CD4-positive, CD25-positive, alpha-beta regulatory T cell (primary cell): ENCODE measurements around the gene TDRD9. TPM values are rescaled to one million over a fixed set of nuclear protein-coding genes. Genes with fewer than 3 reads are reported as not detected.

ENCODE experiments used
- ATAC-seq, 2 donors: fragments of 150-1000 bp; cut with Tn5 transposase; one replicate each; pipeline ENCODE4 v1.10.0; 2021; ENCODE audit warnings: low read depth in 2 of 2, moderate number of reproducible peaks in 2 of 2, moderate library complexity in 1 of 2
- DNase-seq, 3 donors: peaks; one replicate each; pipeline versions ENCODE4 v3.0.0 to v3.0.0-alpha.2; 2012 to 2022; ENCODE audit warnings: mixed read lengths in 1 of 3
- H3K27ac ChIP-seq: one replicate; pipeline ENCODE4 v1.7.0; 2013; ENCODE audit warnings: mild to moderate bottlenecking, low read length; ENCODE audit not compliant: insufficient read depth, poor library complexity, severe bottlenecking
- H3K27me3 ChIP-seq: one replicate; pipeline ENCODE4 v1.7.0; 2013; ENCODE audit warnings: low read length; ENCODE audit not compliant: control insufficient read depth, insufficient read depth
- H3K36me3 ChIP-seq: one replicate; pipeline ENCODE4 v1.7.0; 2013; ENCODE audit warnings: mild to moderate bottlenecking, low read length, moderate library complexity; ENCODE audit not compliant: control insufficient read depth, insufficient read depth
- H3K4me1 ChIP-seq: 2 replicates; pipeline ENCODE4 v1.7.0; 2013; ENCODE audit warnings: mild to moderate bottlenecking, low read length; ENCODE audit not compliant: insufficient read depth, control insufficient read depth, poor library complexity, severe bottlenecking
- H3K4me3 ChIP-seq: one replicate; pipeline ENCODE4 v1.7.0; 2013; ENCODE audit warnings: low read depth, mild to moderate bottlenecking, low read length, moderate library complexity
- H3K9me3 ChIP-seq, 2 experiments: 1 replicate in 1 of 2; 2 replicates in 1 of 2; pipeline ENCODE4 v1.7.0; 2013; ENCODE audit warnings: low read length in 2 of 2, mild to moderate bottlenecking in 1 of 2, moderate library complexity in 1 of 2; ENCODE audit not compliant: control insufficient read depth in 2 of 2
- H3K27ac Mint-ChIP-seq, 3 donors: one replicate each; pipeline ENCODE4 v1.8.0; 2020 to 2022; ENCODE audit warnings: mild to moderate bottlenecking in 3 of 3, mixed read lengths in 3 of 3, moderate library complexity in 2 of 3
- H3K27me3 Mint-ChIP-seq: one replicate; pipeline ENCODE4 v1.8.0; 2022; ENCODE audit warnings: mild to moderate bottlenecking, mixed read lengths
- H3K36me3 Mint-ChIP-seq: one replicate; pipeline ENCODE4 v1.8.0; 2020; ENCODE audit warnings: mixed read lengths
- H3K4me1 Mint-ChIP-seq, 4 donors: one replicate each; pipeline ENCODE4 v1.8.0; 2020 to 2022; ENCODE audit warnings: mixed read lengths in 4 of 4, mild to moderate bottlenecking in 1 of 4
- H3K4me3 Mint-ChIP-seq, 4 donors: one replicate each; pipeline ENCODE4 v1.8.0; 2020 to 2022; ENCODE audit warnings: mild to moderate bottlenecking in 4 of 4, mixed read lengths in 4 of 4, moderate library complexity in 3 of 4
- H3K9me3 Mint-ChIP-seq, 7 donors: one replicate each; pipeline ENCODE4 v1.8.0; 2020 to 2022; ENCODE audit warnings: mixed read lengths in 7 of 7, mild to moderate bottlenecking in 3 of 7, moderate library complexity in 2 of 7
- polyA plus RNA-seq, 4 donors: library from polyadenylated mRNA; unstranded; fragments of 300-500 nt; fragmentation: Illumina TruSeq; gene quantifications; one replicate each; pipeline ENCODE4 v1.2.3, GENCODE V29; 2021
- total RNA-seq: library from RNA; stranded (reverse); gene quantifications from one replicate; pipeline ENCODE4 v1.2.3, GENCODE V29; 2022

The TDRD9 gene
- total and polyA plus RNA-seq, 5 donors from 2014 or later: 0.11 to 0.37 (median 0.14) TPM; not detected in 2

DNA sequence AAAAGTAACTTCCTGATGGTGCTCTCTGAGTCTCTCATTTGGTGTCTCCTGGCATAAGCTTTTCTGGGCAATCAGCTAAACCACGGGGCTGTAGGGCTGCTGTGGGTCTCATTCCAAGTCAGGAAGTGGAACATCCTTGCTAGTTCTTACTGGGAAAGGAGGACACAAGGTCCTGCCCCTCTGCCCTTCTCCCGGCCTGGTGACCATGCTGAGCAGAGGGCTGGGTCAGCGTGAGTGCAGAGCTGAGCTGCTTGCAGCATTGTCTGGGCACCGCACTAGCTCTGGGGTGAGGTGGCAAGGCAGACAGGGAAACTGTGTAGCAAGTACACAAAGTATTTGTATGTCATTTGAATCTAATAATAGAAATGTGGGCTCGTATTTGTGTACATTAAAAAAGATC, 112.3 kb downstream of the TDRD9 start:
- Mint-ChIP-seq H3K4me1 (no peaks in the 10 kb centered on the region), H3K27ac (no peak overlapping the region), H3K36me3 (no peaks in the 10 kb centered on the region), H3K4me3 (no peak overlapping the region), H3K27me3 (peaks cover 24% of the 10 kb centered on the region), H3K9me3 (no peaks in the 10 kb centered on the region)
- Histone ChIP-seq H3K4me1 (no peaks in the 10 kb centered on the region), H3K27me3 (no peaks in the 10 kb centered on the region), H3K36me3 (no peaks in the 10 kb centered on the region), H3K9me3 (no peaks in the 10 kb centered on the region), H3K4me3 (no peak overlapping the region), H3K27ac (no peak overlapping the region)
- no peak for ATAC-seq
- DNase-seq: no peak

DNA sequence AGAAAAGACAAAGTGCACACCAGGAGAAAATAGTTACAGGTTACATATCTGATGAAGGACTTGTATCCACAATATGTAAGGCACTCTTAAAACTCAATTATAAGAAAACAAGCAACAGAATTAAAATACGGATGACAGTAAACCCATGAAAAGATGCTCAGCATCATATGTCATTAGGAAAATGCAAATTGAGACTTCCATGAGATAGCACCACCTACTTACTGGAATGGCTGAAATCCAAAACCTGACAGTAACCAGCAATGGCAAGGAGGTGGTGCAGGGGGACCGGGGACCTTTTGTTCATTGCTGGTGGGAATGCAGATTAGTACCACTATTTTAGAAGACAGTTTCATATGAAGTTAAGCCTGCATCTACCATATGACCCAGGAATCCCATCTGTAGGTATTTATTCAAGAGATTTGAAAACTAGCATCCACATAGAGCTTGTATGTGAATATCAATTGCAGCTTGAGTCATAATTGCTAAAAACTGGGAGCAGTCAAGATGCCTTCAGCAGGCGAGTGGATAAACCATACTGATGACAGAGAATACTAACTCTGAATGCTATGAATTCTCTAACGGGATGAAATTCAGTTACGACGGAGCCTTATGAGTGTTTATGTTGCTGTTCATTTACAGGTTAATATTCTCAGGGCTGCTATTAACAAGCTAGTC, 113.3 kb downstream of the TDRD9 start:
- DNase-seq (no peak), ATAC-seq (no peak)
- H3K27me3 ChIP-seq: no peaks in the 10 kb centered on the region
- Mint-ChIP-seq H3K4me3 (no peak overlapping the region), H3K9me3 (no peaks in the 10 kb centered on the region), H3K4me1 (no peaks in the 10 kb centered on the region), H3K27me3 (peaks cover 32% of the 10 kb centered on the region), H3K27ac (no peak overlapping the region), H3K36me3 (no peaks in the 10 kb centered on the region)
- no peak overlapping the region for H3K27ac ChIP-seq
- H3K4me1 ChIP-seq: no peaks in the 10 kb centered on the region
- no peak overlapping the region for H3K4me3 ChIP-seq
- no peaks in the 10 kb centered on the region for H3K9me3 ChIP-seq
- no peaks in the 10 kb centered on the region for H3K36me3 ChIP-seq

DNA sequence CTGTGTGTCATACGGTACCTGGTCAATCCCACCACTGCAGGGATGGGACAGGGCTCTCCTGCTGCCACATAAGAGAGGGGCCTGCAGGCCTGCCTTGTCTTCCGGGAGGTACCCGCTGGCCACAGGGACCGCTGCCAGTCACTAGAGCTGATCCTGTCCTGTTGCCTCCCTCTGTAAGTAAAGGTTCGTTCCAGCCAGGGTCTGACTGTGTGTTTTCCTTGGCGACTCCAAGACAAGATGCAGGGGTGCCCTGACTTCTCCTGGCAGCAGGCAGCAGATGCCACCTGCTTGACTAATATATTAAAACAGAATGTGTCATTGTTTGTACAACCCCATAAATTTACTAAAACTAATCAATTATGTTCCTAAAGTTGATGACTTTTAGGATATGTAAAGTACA, 115.8 kb downstream of the TDRD9 start:
- no peak overlapping the region for H3K27ac Mint-ChIP-seq
- H3K36me3 ChIP-seq: no peaks in the 10 kb centered on the region
- no peaks in the 10 kb centered on the region for H3K4me1 Mint-ChIP-seq
- no peak overlapping the region for H3K4me3 Mint-ChIP-seq
- H3K27me3 ChIP-seq: no peaks in the 10 kb centered on the region
- no peak overlapping the region for H3K27ac ChIP-seq
- no peaks in the 10 kb centered on the region for H3K36me3 Mint-ChIP-seq
- no peaks in the 10 kb centered on the region for H3K9me3 ChIP-seq
- no peak for ATAC-seq
- H3K4me3 ChIP-seq: no peak overlapping the region
- peaks cover 30% of the 10 kb centered on the region for H3K27me3 Mint-ChIP-seq
- H3K4me1 ChIP-seq: no peaks in the 10 kb centered on the region
- DNase-seq: no peak
- no peaks in the 10 kb centered on the region for H3K9me3 Mint-ChIP-seq

DNA sequence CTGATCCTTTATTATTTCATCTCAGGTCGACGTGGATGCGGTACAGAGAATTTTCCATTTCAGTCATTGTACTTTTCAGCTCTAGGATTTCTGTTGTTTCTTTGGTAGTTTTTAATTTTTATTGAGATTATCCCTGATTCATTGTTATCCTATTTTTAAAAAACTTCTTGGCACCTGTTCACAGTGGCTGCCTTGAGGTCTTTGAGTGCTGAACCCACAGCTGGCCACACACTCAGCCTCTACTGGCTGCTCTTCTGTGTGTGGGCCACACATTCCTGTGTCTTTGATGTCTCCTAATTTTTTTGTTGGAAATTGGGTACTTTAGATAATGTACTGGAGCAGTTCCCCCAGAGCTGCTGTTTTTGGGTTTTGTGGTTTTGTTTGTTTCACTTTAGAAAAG, 119.5 kb downstream of the TDRD9 start:
- no peak overlapping the region for H3K4me3 Mint-ChIP-seq
- H3K27me3 ChIP-seq: no peaks in the 10 kb centered on the region
- H3K27me3 Mint-ChIP-seq: peaks cover 26% of the 10 kb centered on the region
- H3K4me3 ChIP-seq: no peak overlapping the region
- H3K36me3 ChIP-seq: no peaks in the 10 kb centered on the region
- H3K4me1 Mint-ChIP-seq: no peaks in the 10 kb centered on the region
- ATAC-seq (no peak), DNase-seq (no peak)
- no peak overlapping the region for H3K27ac ChIP-seq
- no peaks in the 10 kb centered on the region for H3K9me3 ChIP-seq
- no peaks in the 10 kb centered on the region for H3K9me3 Mint-ChIP-seq
- no peaks in the 10 kb centered on the region for H3K36me3 Mint-ChIP-seq
- H3K4me1 ChIP-seq: no peaks in the 10 kb centered on the region
- H3K27ac Mint-ChIP-seq: no peak overlapping the region

DNA sequence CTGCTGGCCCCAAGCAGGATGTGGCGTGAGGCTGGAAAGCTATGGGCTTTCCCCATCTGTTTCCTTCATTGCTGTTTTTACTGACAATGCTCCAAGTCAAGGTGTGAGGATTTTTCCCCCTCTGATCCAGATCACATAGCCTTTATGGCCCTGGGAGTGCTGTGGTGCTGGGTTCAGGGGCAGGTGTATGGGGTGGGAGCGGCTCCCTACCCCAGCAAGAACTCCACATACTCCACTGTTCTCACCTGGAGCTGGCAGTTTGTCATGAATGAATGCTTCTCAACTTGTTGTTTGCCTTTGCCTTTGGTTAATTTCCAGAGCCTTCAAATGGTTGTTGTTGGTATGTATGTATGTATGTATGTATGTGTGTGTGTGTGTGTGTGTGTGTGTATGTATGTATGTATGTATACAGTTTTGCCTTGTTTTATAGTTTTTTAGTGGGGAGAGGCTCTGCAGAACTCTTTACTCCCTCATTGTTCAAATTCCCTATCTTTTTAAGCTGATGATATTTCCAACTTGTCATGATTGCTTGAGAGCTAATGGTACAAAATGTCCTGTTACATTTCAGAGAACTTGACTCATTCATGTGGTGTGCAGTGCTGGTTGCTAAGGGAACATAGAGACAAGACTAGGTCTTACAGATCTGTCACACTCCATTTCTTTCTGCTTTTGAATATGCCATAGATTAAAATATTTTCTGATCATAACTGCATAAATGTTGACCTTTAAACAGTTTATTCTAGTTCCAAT, 120.7 kb downstream of the TDRD9 start:
- Histone ChIP-seq H3K4me1 (no peaks in the 10 kb centered on the region), H3K36me3 (no peaks in the 10 kb centered on the region), H3K9me3 (no peaks in the 10 kb centered on the region), H3K27me3 (no peaks in the 10 kb centered on the region), H3K4me3 (no peak overlapping the region), H3K27ac (no peak overlapping the region)
- Mint-ChIP-seq H3K4me1 (no peaks in the 10 kb centered on the region), H3K4me3 (no peak overlapping the region), H3K27ac (no peak overlapping the region), H3K36me3 (no peaks in the 10 kb centered on the region), H3K9me3 (no peaks in the 10 kb centered on the region), H3K27me3 (peaks cover 32% of the 10 kb centered on the region)
- DNase-seq (no peak), ATAC-seq (no peak)

DNA sequence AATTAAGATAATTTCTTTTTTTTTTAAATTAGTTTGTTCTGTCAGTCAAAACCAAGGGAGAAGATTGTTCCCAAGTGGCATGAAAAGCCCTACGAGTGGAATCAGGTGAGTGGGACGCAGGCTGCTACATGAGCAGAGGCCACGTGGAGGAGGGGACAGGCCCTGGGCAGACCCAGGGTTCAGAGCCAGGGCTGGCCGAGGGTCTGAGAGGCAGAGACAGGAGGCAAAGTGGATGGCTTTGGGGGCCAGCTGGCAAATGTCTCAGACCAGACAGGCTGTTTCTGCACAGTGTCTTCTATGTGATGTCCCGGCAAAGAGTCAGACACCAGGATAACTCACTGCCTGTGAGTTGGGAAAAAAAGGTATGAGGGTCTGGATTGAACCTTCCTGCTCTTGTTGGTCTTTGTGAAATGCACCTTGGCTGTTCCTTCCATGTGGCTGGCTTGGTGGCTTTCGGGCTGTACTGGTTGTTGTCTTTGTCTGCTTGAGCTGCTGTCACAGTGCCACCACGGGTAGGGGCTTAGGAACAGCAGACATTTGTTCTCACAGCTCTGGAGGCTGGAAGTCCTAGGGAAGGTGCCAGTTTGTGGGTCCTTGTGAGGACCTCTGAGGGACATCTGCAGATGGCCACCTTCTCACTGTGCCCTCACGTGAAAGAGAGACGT, 121.5 kb downstream of the TDRD9 start:
- no peaks in the 10 kb centered on the region for H3K4me1 Mint-ChIP-seq
- DNase-seq (no peak), ATAC-seq (no peak)
- Histone ChIP-seq H3K27me3 (no peaks in the 10 kb centered on the region), H3K36me3 (no peaks in the 10 kb centered on the region), H3K9me3 (no peaks in the 10 kb centered on the region), H3K4me1 (no peaks in the 10 kb centered on the region), H3K27ac (no peak overlapping the region), H3K4me3 (no peak overlapping the region)
- H3K4me3 Mint-ChIP-seq: no peak overlapping the region
- no peak overlapping the region for H3K27ac Mint-ChIP-seq
- H3K36me3 Mint-ChIP-seq: no peaks in the 10 kb centered on the region
- peaks cover 32% of the 10 kb centered on the region for H3K27me3 Mint-ChIP-seq
- no peaks in the 10 kb centered on the region for H3K9me3 Mint-ChIP-seq

DNA sequence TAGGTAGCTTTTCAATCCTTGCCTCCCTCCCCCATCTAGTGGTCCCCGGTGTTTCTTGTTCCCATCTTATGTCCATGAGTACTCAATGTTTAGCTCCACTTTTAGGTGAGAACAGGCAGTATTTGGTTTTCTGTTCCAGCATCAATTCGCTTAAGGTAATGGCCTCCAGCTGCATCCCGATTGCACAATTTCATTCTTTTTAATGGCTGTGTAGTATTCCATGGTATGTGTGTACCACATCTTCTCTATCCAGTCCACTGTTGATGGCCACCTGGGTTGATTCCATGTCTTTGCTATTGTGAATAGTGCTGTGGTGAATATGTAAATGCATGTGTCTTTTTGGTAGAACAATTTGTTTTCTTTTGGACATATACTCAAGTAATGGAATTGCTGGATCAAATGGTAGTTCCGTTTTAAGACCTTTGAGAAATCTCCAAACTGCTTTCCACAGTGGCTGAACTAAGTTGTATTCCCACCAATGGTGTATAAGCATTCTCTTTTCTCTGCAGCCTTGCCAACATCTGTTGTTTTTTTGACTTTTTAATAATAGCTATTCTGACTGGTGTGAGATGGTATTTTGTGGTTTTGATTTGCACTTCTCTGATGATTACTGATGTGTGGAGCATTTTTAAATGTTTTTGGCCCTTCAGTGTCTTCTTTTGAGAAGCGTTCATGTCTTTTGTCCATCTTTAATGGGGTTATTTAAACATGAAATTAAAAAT, 123.0 kb downstream of the TDRD9 start:
- Histone ChIP-seq H3K36me3 (no peaks in the 10 kb centered on the region), H3K4me3 (no peak overlapping the region), H3K27me3 (no peaks in the 10 kb centered on the region), H3K9me3 (no peaks in the 10 kb centered on the region), H3K27ac (no peak overlapping the region), H3K4me1 (no peaks in the 10 kb centered on the region)
- H3K4me3 Mint-ChIP-seq: no peak overlapping the region
- no peaks in the 10 kb centered on the region for H3K4me1 Mint-ChIP-seq
- no peaks in the 10 kb centered on the region for H3K9me3 Mint-ChIP-seq
- H3K27ac Mint-ChIP-seq: no peak overlapping the region
- no peak for DNase-seq
- no peak for ATAC-seq
- H3K36me3 Mint-ChIP-seq: no peaks in the 10 kb centered on the region
- peaks cover 22% of the 10 kb centered on the region for H3K27me3 Mint-ChIP-seq
